ENCODE results near the gene TACC2.
A peak's percentile ranks its signal among the peaks of the same experiment; 100 is the strongest.

TACC2 gene

GRCh38 chr10:122159141-122159970 lies 170.4 kb downstream of the TACC2 start:
- no peak overlapping the region for H2BK5ac ChIP-seq (ENCODE audit: low read length)
- no peak overlapping the region for H2AK5ac ChIP-seq (ENCODE audit: low read length)
- no peaks in the 10 kb centered on the region for H3K36me3 ChIP-seq (ENCODE audit: control insufficient read depth, insufficient read depth, low read length)
- no peak overlapping the region for H3K4ac ChIP-seq (ENCODE audit: low read depth, low read length)
- no peak overlapping the region for H3K4me3 ChIP-seq (ENCODE audit: low read length)
- no peak overlapping the region for H3K4me2 ChIP-seq (ENCODE audit: low read length)
- no peak overlapping the region for H2BK120ac ChIP-seq (ENCODE audit: low read depth, low read length)
- no peak overlapping the region for H3K9ac ChIP-seq (ENCODE audit: low read length)
- no peak overlapping the region for H3K18ac ChIP-seq (ENCODE audit: low read length)
- no peaks in the 10 kb centered on the region for H3K27me3 ChIP-seq (ENCODE audit: insufficient read depth, low read length, poor library complexity)
- no peak overlapping the region for H3K23ac ChIP-seq (ENCODE audit: low read length)
- H4K8ac ChIP-seq (ENCODE audit: low read depth, low read length), result no peak overlapping the region
- no peaks in the 10 kb centered on the region for H3K79me2 ChIP-seq (ENCODE audit: control insufficient read depth, insufficient read depth, low read length)
- H3K56ac ChIP-seq (ENCODE audit: low read length), result no peak overlapping the region
- no peak overlapping the region for H4K5ac ChIP-seq (ENCODE audit: low read length)
- peaks cover 4% of the 10 kb centered on the region for H3K4me1 ChIP-seq (ENCODE audit: control insufficient read depth, low read depth, low read length)
- no peak overlapping the region for H2BK15ac ChIP-seq (replicated peaks; ENCODE audit: low read depth)
- no peak overlapping the region for H3K27ac ChIP-seq (ENCODE audit: low read depth, low read length)
- H3K79me1 ChIP-seq (ENCODE audit: low read length), result peaks cover 2% of the 10 kb centered on the region
- no CpG with 5 or more reads among the region's 17 CpGs for WGBS (ENCODE audit: extremely low coverage, insufficient coverage, low lambda C conversion rate)
- DNase-seq, result peak; percentile 58

GRCh38 chr10:122161795-122162194 lies 172.8 kb downstream of the TACC2 start:
- H3K27me3 ChIP-seq (ENCODE audit: insufficient read depth, low read length, poor library complexity), result no peaks in the 10 kb centered on the region
- H3K4me3 ChIP-seq (ENCODE audit: low read length), result no peak overlapping the region
- H4K5ac ChIP-seq (ENCODE audit: low read length), result no peak overlapping the region
- no peak overlapping the region for H3K4me2 ChIP-seq (ENCODE audit: low read length)
- H3K18ac ChIP-seq (ENCODE audit: low read length), result no peak overlapping the region
- H3K36me3 ChIP-seq (ENCODE audit: control insufficient read depth, insufficient read depth, low read length), result no peaks in the 10 kb centered on the region
- no peak overlapping the region for H3K9ac ChIP-seq (ENCODE audit: low read length)
- H3K79me2 ChIP-seq (ENCODE audit: control insufficient read depth, insufficient read depth, low read length), result peaks cover 12% of the 10 kb centered on the region
- H3K79me1 ChIP-seq (ENCODE audit: low read length), result peaks cover 13% of the 10 kb centered on the region
- WGBS (ENCODE audit: extremely low coverage, insufficient coverage, low lambda C conversion rate), result no CpG with 5 or more reads among the region's 8 CpGs
- no peak overlapping the region for H2BK120ac ChIP-seq (ENCODE audit: low read depth, low read length)
- no peak overlapping the region for H4K8ac ChIP-seq (ENCODE audit: low read depth, low read length)
- no peak overlapping the region for H2BK5ac ChIP-seq (ENCODE audit: low read length)
- H3K56ac ChIP-seq (ENCODE audit: low read length), result no peak overlapping the region
- H3K23ac ChIP-seq (ENCODE audit: low read length), result no peak overlapping the region
- H3K4ac ChIP-seq (ENCODE audit: low read depth, low read length), result no peak overlapping the region
- H3K4me1 ChIP-seq (ENCODE audit: control insufficient read depth, low read depth, low read length), result peaks cover 8% of the 10 kb centered on the region
- no peak overlapping the region for H3K27ac ChIP-seq (ENCODE audit: low read depth, low read length)
- no peak for DNase-seq
- no peak overlapping the region for H2AK5ac ChIP-seq (ENCODE audit: low read length)
- no peak overlapping the region for H2BK15ac ChIP-seq (replicated peaks; ENCODE audit: low read depth)

- peaks cover 8% of the 10 kb centered on the region for H3K4me1 ChIP-seq (ENCODE audit: control insufficient read depth, low read depth, low read length)
- peak overlapping the region; percentile 9 for H3K4me3 ChIP-seq (ENCODE audit: low read length)
- no peak overlapping the region for H2BK15ac ChIP-seq (replicated peaks; ENCODE audit: low read depth)
- peak overlapping the region; percentile 7 for H3K4ac ChIP-seq (ENCODE audit: low read depth, low read length)
- no peak overlapping the region for H2BK120ac ChIP-seq (ENCODE audit: low read depth, low read length)
- no peak for DNase-seq
- H4K5ac ChIP-seq (ENCODE audit: low read length), result no peak overlapping the region
- no CpG with 5 or more reads among the region's 16 CpGs for WGBS (ENCODE audit: extremely low coverage, insufficient coverage, low lambda C conversion rate)
- no peaks in the 10 kb centered on the region for H3K27me3 ChIP-seq (ENCODE audit: insufficient read depth, low read length, poor library complexity)
- H3K23ac ChIP-seq (ENCODE audit: low read length), result peak overlapping the region; percentile 6
- no peak overlapping the region for H2AK5ac ChIP-seq (ENCODE audit: low read length)
- H3K79me1 ChIP-seq (ENCODE audit: low read length), result peaks cover 13% of the 10 kb centered on the region
- peak overlapping the region; percentile 87 for H3K56ac ChIP-seq (ENCODE audit: low read length)
- H3K4me2 ChIP-seq (ENCODE audit: low read length), result peak overlapping the region; percentile 79
- H3K79me2 ChIP-seq (ENCODE audit: control insufficient read depth, insufficient read depth, low read length), result peaks cover 12% of the 10 kb centered on the region
- H3K9ac ChIP-seq (ENCODE audit: low read length), result peak overlapping the region; percentile 81
- H3K27ac ChIP-seq (ENCODE audit: low read depth, low read length), result peak overlapping the region; percentile 73
- peak overlapping the region; percentile 34 for H2BK5ac ChIP-seq (ENCODE audit: low read length)
- no peak overlapping the region for H4K8ac ChIP-seq (ENCODE audit: low read depth, low read length)
- H3K18ac ChIP-seq (ENCODE audit: low read length), result peak overlapping the region; percentile 13
- H3K36me3 ChIP-seq (ENCODE audit: control insufficient read depth, insufficient read depth, low read length), result no peaks in the 10 kb centered on the region
These were observed 173.8 kb downstream of the TACC2 start for GRCh38 chr10:122162671-122163173.

GRCh38 chr10:122163174-122164022 lies 174.4 kb downstream of the TACC2 start:
- WGBS (ENCODE audit: extremely low coverage, insufficient coverage, low lambda C conversion rate), result no CpG with 5 or more reads among the region's 89 CpGs
- Histone ChIP-seq H3K79me1 (ENCODE audit: low read length) (peaks cover 13% of the 10 kb centered on the region), H3K56ac (ENCODE audit: low read length) (peak overlapping the region; percentile 87), H3K4me2 (ENCODE audit: low read length) (peak overlapping the region; percentile 79), H3K36me3 (ENCODE audit: control insufficient read depth, insufficient read depth, low read length) (no peaks in the 10 kb centered on the region), H2BK120ac (ENCODE audit: low read depth, low read length) (no peak overlapping the region), H3K23ac (ENCODE audit: low read length) (peak overlapping the region; percentile 6), H4K5ac (ENCODE audit: low read length) (no peak overlapping the region), H2AK5ac (ENCODE audit: low read length) (no peak overlapping the region), H3K9ac (ENCODE audit: low read length) (peak overlapping the region; percentile 81), H3K4me1 (ENCODE audit: control insufficient read depth, low read depth, low read length) (peaks cover 8% of the 10 kb centered on the region), H2BK5ac (ENCODE audit: low read length) (peak overlapping the region; percentile 34), H4K8ac (ENCODE audit: low read depth, low read length) (no peak overlapping the region), H3K27ac (ENCODE audit: low read depth, low read length) (peak overlapping the region; percentile 73), H3K27me3 (ENCODE audit: insufficient read depth, low read length, poor library complexity) (no peaks in the 10 kb centered on the region), H2BK15ac (replicated peaks; ENCODE audit: low read depth) (no peak overlapping the region), H3K4ac (ENCODE audit: low read depth, low read length) (peak overlapping the region; percentile 87), H3K79me2 (ENCODE audit: control insufficient read depth, insufficient read depth, low read length) (peaks cover 12% of the 10 kb centered on the region), H3K4me3 (ENCODE audit: low read length) (peak overlapping the region; percentile 54), H3K18ac (ENCODE audit: low read length) (peak overlapping the region; percentile 77)
- peak; percentile 97 for DNase-seq

- Histone ChIP-seq H4K5ac (ENCODE audit: low read length) (no peak overlapping the region), H3K79me2 (ENCODE audit: control insufficient read depth, insufficient read depth, low read length) (peaks cover 14% of the 10 kb centered on the region), H3K36me3 (ENCODE audit: control insufficient read depth, insufficient read depth, low read length) (no peaks in the 10 kb centered on the region), H2BK5ac (ENCODE audit: low read length) (no peak overlapping the region), H3K4ac (ENCODE audit: low read depth, low read length) (peak overlapping the region; percentile 87), H4K8ac (ENCODE audit: low read depth, low read length) (no peak overlapping the region), H2BK120ac (ENCODE audit: low read depth, low read length) (no peak overlapping the region), H2BK15ac (replicated peaks; ENCODE audit: low read depth) (no peak overlapping the region), H3K27ac (ENCODE audit: low read depth, low read length) (peak overlapping the region; percentile 73), H3K9ac (ENCODE audit: low read length) (peak overlapping the region; percentile 74), H3K27me3 (ENCODE audit: insufficient read depth, low read length, poor library complexity) (no peaks in the 10 kb centered on the region), H3K4me3 (ENCODE audit: low read length) (peak overlapping the region; percentile 54), H3K18ac (ENCODE audit: low read length) (peak overlapping the region; percentile 77), H3K79me1 (ENCODE audit: low read length) (peaks cover 13% of the 10 kb centered on the region), H3K56ac (ENCODE audit: low read length) (peak overlapping the region; percentile 87), H3K4me2 (ENCODE audit: low read length) (peak overlapping the region; percentile 79), H3K23ac (ENCODE audit: low read length) (no peak overlapping the region), H3K4me1 (ENCODE audit: control insufficient read depth, low read depth, low read length) (peaks cover 8% of the 10 kb centered on the region), H2AK5ac (ENCODE audit: low read length) (no peak overlapping the region)
- DNase-seq, result peak; percentile 69
- WGBS (ENCODE audit: extremely low coverage, insufficient coverage, low lambda C conversion rate), result no CpG with 5 or more reads among the region's 25 CpGs
These were observed 175.1 kb downstream of the TACC2 start for GRCh38 chr10:122164023-122164601.

All from mesendoderm (in vitro differentiated cells).